ENCODE measurements around the gene MYH6. TPM values are rescaled to one million over a fixed set of nuclear protein-coding genes. Genes with fewer than 3 reads are reported as not detected.

The MYH6 gene
- total RNA-seq, 1 donor from 2014 or later: not detected

GRCh38 chr14:23348297-23348655, 59.8 kb downstream of the MYH6 start:
- Histone ChIP-seq H3K27me3 (no peaks in the 10 kb centered on the region), H3K9me3 (no peaks in the 10 kb centered on the region), H3K36me3 (no peaks in the 10 kb centered on the region), H3K4me3 (no peak overlapping the region), H3K27ac (no peak overlapping the region), H3K4me1 (peaks cover 19% of the 10 kb centered on the region)
- no peak for TF ChIP-seq POLR2AphosphoS5 (IDR thresholded peaks at IDR 0.05; ENCODE audit: insufficient read depth in 1 of 2, low read depth in 1 of 2)
- TF ChIP-seq POLR2A (IDR thresholded peaks at IDR 0.05): no peak
- no peak for TF ChIP-seq CTCF (IDR thresholded peaks at IDR 0.05)
- DNase-seq (ENCODE audit: extremely low spot score in 2 of 2): peak in 1 of 2 donors; percentile 70
- intact Hi-C loops (cut with DNase I): no loop called here

GRCh38 chr14:23347406-23348296, 60.4 kb downstream of the MYH6 start:
- Histone ChIP-seq H3K27ac (no peak overlapping the region), H3K4me3 (no peak overlapping the region), H3K36me3 (no peaks in the 10 kb centered on the region), H3K9me3 (no peaks in the 10 kb centered on the region), H3K27me3 (no peaks in the 10 kb centered on the region), H3K4me1 (peaks cover 13% of the 10 kb centered on the region)
- DNase-seq (ENCODE audit: extremely low spot score in 2 of 2): no peak
- TF ChIP-seq POLR2AphosphoS5 (IDR thresholded peaks at IDR 0.05; ENCODE audit: insufficient read depth in 1 of 2, low read depth in 1 of 2) (no peak), POLR2A (IDR thresholded peaks at IDR 0.05) (no peak), CTCF (IDR thresholded peaks at IDR 0.05) (no peak)
- intact Hi-C loops (cut with DNase I): no loop called here

GRCh38 chr14:23346693-23347405, 61.2 kb downstream of the MYH6 start:
- Histone ChIP-seq H3K4me1 (peaks cover 5% of the 10 kb centered on the region), H3K36me3 (no peaks in the 10 kb centered on the region), H3K27ac (no peak overlapping the region), H3K27me3 (no peaks in the 10 kb centered on the region), H3K9me3 (no peaks in the 10 kb centered on the region), H3K4me3 (no peak overlapping the region)
- peak in 1 of 2 donors; percentile 77 for DNase-seq (ENCODE audit: extremely low spot score in 2 of 2)
- intact Hi-C loops (cut with DNase I): no loop called here
- TF ChIP-seq POLR2A (IDR thresholded peaks at IDR 0.05) (no peak), POLR2AphosphoS5 (IDR thresholded peaks at IDR 0.05; ENCODE audit: insufficient read depth in 1 of 2, low read depth in 1 of 2) (no peak), CTCF (IDR thresholded peaks at IDR 0.05) (no peak)

GRCh38 chr14:23345987-23346692, 61.9 kb downstream of the MYH6 start:
- DNase-seq (ENCODE audit: extremely low spot score in 2 of 2): no peak
- intact Hi-C loops (cut with DNase I): no loop called here

More at GRCh38 chr14:23345987-23346692, 61.9 kb downstream of the MYH6 start:
- H3K27ac ChIP-seq: no peak overlapping the region
- no peaks in the 10 kb centered on the region for H3K4me1 ChIP-seq
- H3K9me3 ChIP-seq: no peaks in the 10 kb centered on the region
- H3K4me3 ChIP-seq: no peak overlapping the region
- H3K27me3 ChIP-seq: no peaks in the 10 kb centered on the region
- H3K36me3 ChIP-seq: no peaks in the 10 kb centered on the region
- TF ChIP-seq CTCF (IDR thresholded peaks at IDR 0.05) (no peak), POLR2AphosphoS5 (IDR thresholded peaks at IDR 0.05; ENCODE audit: insufficient read depth in 1 of 2, low read depth in 1 of 2) (no peak), POLR2A (IDR thresholded peaks at IDR 0.05) (no peak)
